Measurements from ENCODE around the gene CPN1.
"Not testable (repeated sequence)": the region's sequence is repeated elsewhere in the genome, so short reads cannot be mapped to it uniquely, and the experiment has no call there.

CPN1 gene

GRCh38 chr10:100104300-100104699 lies 22.6 kb upstream of the CPN1 start:
- no peak for DNase-seq (ENCODE audit: low spot score)
- in situ Hi-C loops (cut with MboI; ENCODE audit: low pct_unique_long_range_greater_than_20kb, low sequenced_read_pairs, unreplicated experiment) = no loop called here
- no peak for TF ChIP-seq CTCF (IDR thresholded peaks at IDR 0.05; ENCODE audit: extremely low read depth, insufficient read depth, missing control alignments)

GRCh38 chr10:100103581-100103980 lies 21.9 kb upstream of the CPN1 start:
- in situ Hi-C loops (cut with MboI; ENCODE audit: low pct_unique_long_range_greater_than_20kb, low sequenced_read_pairs, unreplicated experiment) = no loop called here
- no peak for DNase-seq (ENCODE audit: low spot score)
- no peak for TF ChIP-seq CTCF (IDR thresholded peaks at IDR 0.05; ENCODE audit: extremely low read depth, insufficient read depth, missing control alignments)

GRCh38 chr10:100101192-100102076 lies 19.8 kb upstream of the CPN1 start:
- in situ Hi-C loops (cut with MboI; ENCODE audit: low pct_unique_long_range_greater_than_20kb, low sequenced_read_pairs, unreplicated experiment) = no loop called here
- no peak for TF ChIP-seq CTCF (IDR thresholded peaks at IDR 0.05; ENCODE audit: extremely low read depth, insufficient read depth, missing control alignments)
- DNase-seq (ENCODE audit: low spot score) = no peak

- in situ Hi-C loops (cut with MboI; ENCODE audit: low pct_unique_long_range_greater_than_20kb, low sequenced_read_pairs, unreplicated experiment) = no loop called here
- TF ChIP-seq CTCF (IDR thresholded peaks at IDR 0.05; ENCODE audit: extremely low read depth, insufficient read depth, missing control alignments) = peak; percentile 34
- DNase-seq (ENCODE audit: low spot score) = no peak
These were observed 19.0 kb upstream of the CPN1 start for GRCh38 chr10:100100651-100101184.

GRCh38 chr10:100089241-100089640 lies 7.6 kb upstream of the CPN1 start:
- no peak for TF ChIP-seq CTCF (IDR thresholded peaks at IDR 0.05; ENCODE audit: extremely low read depth, insufficient read depth, missing control alignments)
- in situ Hi-C loops (cut with MboI; ENCODE audit: low pct_unique_long_range_greater_than_20kb, low sequenced_read_pairs, unreplicated experiment) = no loop called here

GRCh38 chr10:100086708-100087107 lies 5.0 kb upstream of the CPN1 start:
- DNase-seq (ENCODE audit: low spot score); in situ Hi-C loops (cut with MboI; ENCODE audit: low pct_unique_long_range_greater_than_20kb, low sequenced_read_pairs, unreplicated experiment): not testable (repeated sequence)

More at GRCh38 chr10:100089241-100089640, 7.6 kb upstream of the CPN1 start:
- DNase-seq (ENCODE audit: low spot score) = no peak

GRCh38 chr10:100085596-100085995 lies 3.9 kb upstream of the CPN1 start:
- DNase-seq (ENCODE audit: low spot score) = no peak
- in situ Hi-C loops (cut with MboI; ENCODE audit: low pct_unique_long_range_greater_than_20kb, low sequenced_read_pairs, unreplicated experiment) = no loop called here
- TF ChIP-seq CTCF (IDR thresholded peaks at IDR 0.05; ENCODE audit: extremely low read depth, insufficient read depth, missing control alignments) = no peak

Measured in GM13977 (cell line).